ENCODE measurements around the gene WWOX.

The WWOX gene

DNA sequence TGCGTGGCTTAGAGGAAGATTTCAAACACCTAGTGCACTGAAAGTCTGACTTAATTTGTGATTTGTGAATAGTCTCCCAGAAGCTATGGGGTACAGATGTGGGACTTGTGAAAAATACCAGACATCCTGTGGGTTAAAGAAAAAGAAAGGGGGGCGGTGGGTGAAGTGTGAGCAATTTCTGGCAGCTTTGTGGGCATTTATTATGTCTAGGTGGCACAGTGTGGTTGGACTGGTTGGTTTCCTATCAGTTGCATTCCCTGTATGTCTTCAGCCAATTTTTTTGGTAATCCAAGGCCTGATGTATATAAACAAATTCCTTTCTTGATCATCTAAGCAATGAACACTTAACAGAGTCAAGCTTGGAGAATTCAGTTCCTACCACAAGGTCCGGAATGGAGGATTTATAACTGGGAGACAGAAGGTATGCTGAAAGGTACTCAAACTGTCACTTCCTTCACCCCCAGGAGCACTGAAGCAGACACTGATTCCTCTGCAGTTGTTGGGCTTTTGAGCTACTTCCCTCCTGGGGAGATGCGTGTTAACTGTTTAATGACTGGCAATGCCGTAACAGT lies 211.6 kb downstream of the WWOX start:
- DNase-seq (ENCODE audit: extremely low read depth, insufficient read length), result no peak

DNA sequence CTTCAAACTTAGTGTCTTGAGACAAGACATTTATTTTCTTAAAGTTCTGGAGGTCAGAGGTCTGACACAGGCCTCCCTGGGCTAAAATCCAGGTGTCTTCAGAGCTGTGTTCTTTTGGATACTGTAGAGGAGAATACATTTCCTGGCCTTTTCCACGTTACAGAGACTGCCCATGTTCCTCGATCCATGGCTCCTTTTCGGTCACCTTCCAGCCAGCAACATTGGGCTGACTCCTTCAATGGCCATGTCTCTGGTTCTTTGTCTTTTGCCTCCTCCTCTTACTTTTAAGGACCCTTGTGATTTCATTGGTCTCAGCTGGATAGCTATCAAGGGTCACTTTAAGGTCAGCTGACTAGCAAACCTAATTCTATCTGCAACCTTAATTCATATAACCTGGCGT lies 212.4 kb downstream of the WWOX start:
- Histone ChIP-seq H3K36me3 (ENCODE audit: control insufficient read depth, insufficient read depth, low read length) (no peaks in the 10 kb centered on the region), H3K4me3 (replicated peaks; ENCODE audit: low read depth, low read length) (no peak overlapping the region), H3K27me3 (replicated peaks; ENCODE audit: control insufficient read depth, insufficient read depth, low read length) (no peaks in the 10 kb centered on the region)
- DNase-seq (ENCODE audit: extremely low read depth, insufficient read length), result no peak
- no peak for TF ChIP-seq CTCF (IDR thresholded peaks at IDR 0.05; ENCODE audit: insufficient read depth, low read length, poor library complexity, severe bottlenecking)

More for the DNA sequence above, 211.6 kb downstream of the WWOX start:
- Histone ChIP-seq H3K4me3 (replicated peaks; ENCODE audit: low read depth, low read length) (no peak overlapping the region), H3K27me3 (replicated peaks; ENCODE audit: control insufficient read depth, insufficient read depth, low read length) (no peaks in the 10 kb centered on the region), H3K36me3 (ENCODE audit: control insufficient read depth, insufficient read depth, low read length) (no peaks in the 10 kb centered on the region)
- TF ChIP-seq CTCF (IDR thresholded peaks at IDR 0.05; ENCODE audit: insufficient read depth, low read length, poor library complexity, severe bottlenecking), result no peak

- Histone ChIP-seq H3K27me3 (replicated peaks; ENCODE audit: control insufficient read depth, insufficient read depth, low read length) (no peaks in the 10 kb centered on the region), H3K36me3 (ENCODE audit: control insufficient read depth, insufficient read depth, low read length) (no peaks in the 10 kb centered on the region), H3K4me3 (replicated peaks; ENCODE audit: low read depth, low read length) (no peak overlapping the region)
- no peak for DNase-seq (ENCODE audit: extremely low read depth, insufficient read length)
- no peak for TF ChIP-seq CTCF (IDR thresholded peaks at IDR 0.05; ENCODE audit: insufficient read depth, low read length, poor library complexity, severe bottlenecking)
Observed at GRCh38 chr16:78317564-78318240, 218.2 kb downstream of the WWOX start.

- Histone ChIP-seq H3K27me3 (replicated peaks; ENCODE audit: control insufficient read depth, insufficient read depth, low read length) (no peaks in the 10 kb centered on the region), H3K36me3 (ENCODE audit: control insufficient read depth, insufficient read depth, low read length) (no peaks in the 10 kb centered on the region), H3K4me3 (replicated peaks; ENCODE audit: low read depth, low read length) (no peak overlapping the region)
- no peak for DNase-seq (ENCODE audit: extremely low read depth, insufficient read length)
- no peak for TF ChIP-seq CTCF (IDR thresholded peaks at IDR 0.05; ENCODE audit: insufficient read depth, low read length, poor library complexity, severe bottlenecking)
Observed at GRCh38 chr16:78321620-78322360, 222.3 kb downstream of the WWOX start.

DNA sequence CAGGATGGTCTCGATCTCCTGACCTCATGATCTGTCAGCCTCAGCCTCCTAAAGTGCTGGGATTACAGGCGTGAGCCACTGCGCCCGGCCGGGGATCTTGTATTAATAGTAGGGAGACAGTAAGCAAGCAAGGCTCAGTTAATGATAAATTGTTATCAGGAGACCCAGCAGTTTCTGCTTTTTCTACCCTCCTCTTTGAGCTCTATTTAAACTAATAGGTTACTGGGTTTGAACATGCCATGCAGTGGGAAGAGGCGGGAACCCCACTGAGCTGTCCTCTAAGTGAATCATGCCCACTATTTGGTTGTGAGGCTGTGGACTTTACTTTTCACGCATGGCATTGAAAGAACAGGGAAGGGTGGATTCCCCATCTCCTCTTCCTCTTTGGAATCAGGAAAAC lies 223.9 kb downstream of the WWOX start:
- DNase-seq (ENCODE audit: extremely low read depth, insufficient read length), result no peak
- Histone ChIP-seq H3K4me3 (replicated peaks; ENCODE audit: low read depth, low read length) (no peak overlapping the region), H3K36me3 (ENCODE audit: control insufficient read depth, insufficient read depth, low read length) (no peaks in the 10 kb centered on the region), H3K27me3 (replicated peaks; ENCODE audit: control insufficient read depth, insufficient read depth, low read length) (no peaks in the 10 kb centered on the region)
- no peak for TF ChIP-seq CTCF (IDR thresholded peaks at IDR 0.05; ENCODE audit: insufficient read depth, low read length, poor library complexity, severe bottlenecking)
